Jurkat, Clone E6-1 (cell line): Measurements from ENCODE around the gene TGFB1. TPM values are rescaled to one million over a fixed set of nuclear protein-coding genes. Genes with fewer than 3 reads are reported as not detected.
"Not testable (repeated sequence)": the region's sequence is repeated elsewhere in the genome, so short reads cannot be mapped to it uniquely, and the experiment has no call there.

ENCODE experiments used
- DNase-seq: peaks from one replicate; pipeline ENCODE4 v3.0.0-alpha.2; 2011; ENCODE audit warnings: low read depth, low spot score
- H3K4me3 ChIP-seq: 2 replicates; pipeline ENCODE4 v1.5.1; 2011; ENCODE audit warnings: mild to moderate bottlenecking, low read length, control low read depth, moderate library complexity
- polyA plus RNA-seq: library from polyadenylated mRNA; unstranded; fragments of >200 nt; gene quantifications from one replicate; pipeline ENCODE4 v1.2.1, GENCODE V29; 2012; ENCODE audit warnings: missing spikeins; ENCODE audit not compliant: insufficient read length, insufficient read depth

TGFB1 gene
- 113 TPM for polyA plus RNA-seq

DNA sequence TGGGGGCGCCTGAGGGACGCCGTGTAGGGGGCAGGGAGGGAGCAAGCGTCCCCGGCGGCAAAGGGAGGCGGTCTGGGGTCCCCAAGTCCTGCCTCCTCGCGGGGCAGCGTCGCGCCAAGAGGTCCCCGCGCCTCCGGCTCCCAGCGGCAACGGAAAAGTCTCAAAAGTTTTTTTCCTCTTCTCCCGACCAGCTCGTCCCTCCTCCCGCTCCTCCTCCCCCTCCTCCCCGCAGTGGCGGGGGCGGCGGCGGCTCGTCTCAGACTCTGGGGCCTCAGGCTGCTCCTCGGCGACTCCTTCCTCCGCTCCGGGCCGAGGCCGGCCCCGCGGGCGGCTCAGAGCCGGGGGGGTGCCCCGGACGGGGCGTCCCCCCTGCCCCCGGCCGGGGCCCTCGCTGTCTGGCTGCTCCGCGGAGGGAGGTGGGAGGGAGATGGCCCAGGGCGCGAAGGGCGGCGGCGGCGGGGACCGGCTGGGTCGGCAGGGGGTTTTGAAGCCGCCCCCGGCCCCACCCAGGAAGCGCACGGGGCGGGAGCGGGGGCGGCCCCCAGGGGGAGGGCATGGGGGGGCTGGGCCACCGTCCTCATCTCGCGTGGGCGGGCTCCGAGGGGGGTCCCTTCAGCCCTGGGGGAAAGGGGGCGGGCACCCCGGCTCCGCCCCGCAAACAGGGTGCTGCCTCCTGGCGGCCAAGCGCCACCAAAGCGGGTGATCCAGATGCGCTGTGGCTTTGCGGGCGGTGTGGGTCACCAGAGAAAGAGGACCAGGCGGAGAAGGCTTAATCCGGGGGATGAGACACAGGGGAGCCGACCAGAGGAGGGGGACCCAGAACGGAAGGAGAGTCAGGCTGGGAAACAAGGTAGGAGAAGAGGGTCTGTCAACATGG lies at the start of gene TGFB1:
Gene TGFB1, minus strand, starts transcription at position 457 of the 877 bp plus-strand sequence. CDS start 878 bp downstream, outside the sequence.
- DNase-seq, result peak; percentile 79
- H3K4me3 ChIP-seq, result peak within 1 kb of the TSS; percentile 81

DNA sequence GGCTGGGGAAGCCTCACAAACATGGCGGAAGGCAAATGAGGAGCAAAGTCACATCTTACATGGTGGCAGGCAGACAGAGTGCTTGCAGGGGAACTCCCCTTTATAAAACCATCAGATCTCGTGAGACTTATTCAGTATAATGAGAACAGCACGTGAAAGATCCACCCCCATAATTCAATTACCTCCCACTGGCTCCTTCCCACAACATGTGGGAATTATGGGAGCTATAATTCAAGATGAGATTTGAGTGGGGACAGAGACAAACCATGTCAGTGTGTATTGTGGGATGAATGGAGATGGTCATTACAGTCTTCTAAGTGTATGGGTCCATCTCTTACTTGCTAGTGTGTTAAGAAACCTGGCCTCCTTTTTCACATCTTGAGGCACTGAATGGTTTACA lies 48.3 kb upstream of the TGFB1 start:
- H3K4me3 ChIP-seq, result no peak overlapping the region
- DNase-seq, result no peak

DNA sequence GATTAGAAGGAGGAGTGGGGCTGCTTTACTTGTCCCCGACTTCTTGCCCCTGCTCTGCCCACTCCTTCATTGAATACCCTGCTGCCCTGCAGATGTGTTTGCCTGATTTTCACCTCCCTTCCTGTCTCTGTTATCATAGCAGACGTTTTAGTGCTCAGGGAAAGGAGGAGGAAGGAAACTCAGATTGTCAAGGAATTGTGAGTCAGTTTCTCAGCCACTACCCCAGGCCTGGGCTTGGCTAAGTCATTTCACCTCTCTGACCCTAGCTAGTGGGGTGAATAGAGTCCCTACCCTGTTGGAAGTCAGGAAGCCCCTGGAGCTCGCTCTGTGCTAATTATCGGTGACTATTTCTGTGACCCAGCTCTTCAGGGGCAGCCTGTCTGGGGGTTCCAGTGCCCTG lies 47.8 kb upstream of the TGFB1 start:
- no peak for DNase-seq
- H3K4me3 ChIP-seq, result no peak overlapping the region

DNA sequence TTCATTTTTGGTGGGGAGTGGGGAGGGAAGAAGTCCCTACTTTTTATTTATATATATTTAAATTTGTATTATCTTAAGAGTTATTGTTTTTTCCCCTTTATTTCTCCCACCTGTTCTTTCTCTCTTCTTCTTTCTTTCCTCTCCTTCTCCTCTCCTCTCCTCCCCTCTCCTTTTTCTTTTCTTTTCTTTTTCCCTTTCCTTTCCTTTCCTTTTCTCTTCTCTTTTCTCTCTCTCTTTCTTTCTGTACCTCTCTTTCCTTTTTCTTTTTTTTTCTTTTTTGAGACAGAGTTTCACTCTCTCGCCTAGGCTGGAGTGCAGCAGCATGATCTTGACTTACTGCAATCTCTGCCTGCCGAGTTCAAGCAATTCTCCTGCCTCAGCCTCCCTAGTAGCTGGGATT lies 45.8 kb upstream of the TGFB1 start:
- DNase-seq, result no peak
- H3K4me3 ChIP-seq, result no peak overlapping the region

DNA sequence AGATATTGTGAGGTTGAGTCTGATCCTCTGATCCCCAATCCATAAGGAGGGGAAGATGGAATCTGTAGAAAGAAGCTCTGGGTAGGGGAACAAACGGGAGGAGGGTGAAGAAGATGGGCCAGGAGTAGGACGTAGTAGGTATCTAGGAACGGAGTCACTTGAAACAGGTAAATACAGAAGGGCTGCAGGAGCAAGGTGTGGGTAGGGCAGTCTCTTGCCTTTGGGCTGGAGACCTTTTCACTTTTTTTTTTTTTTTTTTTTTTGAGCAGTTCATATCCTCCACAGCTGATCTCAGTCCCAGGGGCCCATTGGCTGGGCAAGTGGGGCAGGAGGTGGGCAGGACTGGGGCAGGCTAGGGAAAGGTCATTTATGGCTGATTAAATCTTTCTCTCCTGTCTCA lies 45.4 kb upstream of the TGFB1 start:
- no peak for DNase-seq
- H3K4me3 ChIP-seq, result peak overlapping the region; percentile 59

DNA sequence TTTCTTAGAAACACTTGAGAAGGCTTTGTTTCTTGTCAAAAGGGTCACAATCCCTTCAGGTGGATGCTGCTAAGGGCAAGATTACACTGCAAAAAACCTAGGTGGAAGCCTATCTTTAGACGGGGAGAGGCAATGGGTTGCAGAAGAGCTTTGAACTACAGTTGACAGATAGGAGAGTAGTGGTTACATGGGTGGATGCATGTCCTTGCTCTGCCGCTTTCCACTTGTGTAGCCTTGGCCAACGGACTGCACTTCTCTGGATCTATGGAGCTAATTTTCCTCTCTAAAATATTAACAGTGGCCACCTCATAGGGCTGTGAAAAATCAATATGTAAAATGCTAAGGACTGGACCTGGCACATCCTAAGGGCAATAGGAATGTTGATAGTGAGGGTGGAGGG lies 44.9 kb upstream of the TGFB1 start:
- peak overlapping the region; percentile 59 for H3K4me3 ChIP-seq

DNA sequence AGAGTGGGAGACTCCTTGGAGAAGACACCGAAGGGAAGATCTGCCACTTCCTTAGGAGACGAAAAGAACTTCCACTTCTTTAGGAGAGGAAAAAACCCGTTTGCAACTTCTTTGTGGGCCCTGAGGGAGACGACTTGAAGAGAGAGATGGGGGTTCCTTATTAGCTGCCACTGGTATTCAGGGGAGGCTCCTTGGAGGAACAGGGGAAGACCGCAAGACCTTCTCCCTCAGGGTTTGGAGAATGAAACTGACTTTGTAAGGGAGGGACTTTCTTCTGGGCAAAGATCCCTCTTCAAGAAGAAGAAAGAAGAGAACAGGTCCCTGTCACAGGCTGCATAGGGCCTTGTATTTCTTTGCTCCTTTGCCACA lies 44.3 kb upstream of the TGFB1 start:
- no peak for DNase-seq
- H3K4me3 ChIP-seq, result peak overlapping the region; percentile 59

More for the DNA sequence above, 44.9 kb upstream of the TGFB1 start:
- DNase-seq, result no peak

DNA sequence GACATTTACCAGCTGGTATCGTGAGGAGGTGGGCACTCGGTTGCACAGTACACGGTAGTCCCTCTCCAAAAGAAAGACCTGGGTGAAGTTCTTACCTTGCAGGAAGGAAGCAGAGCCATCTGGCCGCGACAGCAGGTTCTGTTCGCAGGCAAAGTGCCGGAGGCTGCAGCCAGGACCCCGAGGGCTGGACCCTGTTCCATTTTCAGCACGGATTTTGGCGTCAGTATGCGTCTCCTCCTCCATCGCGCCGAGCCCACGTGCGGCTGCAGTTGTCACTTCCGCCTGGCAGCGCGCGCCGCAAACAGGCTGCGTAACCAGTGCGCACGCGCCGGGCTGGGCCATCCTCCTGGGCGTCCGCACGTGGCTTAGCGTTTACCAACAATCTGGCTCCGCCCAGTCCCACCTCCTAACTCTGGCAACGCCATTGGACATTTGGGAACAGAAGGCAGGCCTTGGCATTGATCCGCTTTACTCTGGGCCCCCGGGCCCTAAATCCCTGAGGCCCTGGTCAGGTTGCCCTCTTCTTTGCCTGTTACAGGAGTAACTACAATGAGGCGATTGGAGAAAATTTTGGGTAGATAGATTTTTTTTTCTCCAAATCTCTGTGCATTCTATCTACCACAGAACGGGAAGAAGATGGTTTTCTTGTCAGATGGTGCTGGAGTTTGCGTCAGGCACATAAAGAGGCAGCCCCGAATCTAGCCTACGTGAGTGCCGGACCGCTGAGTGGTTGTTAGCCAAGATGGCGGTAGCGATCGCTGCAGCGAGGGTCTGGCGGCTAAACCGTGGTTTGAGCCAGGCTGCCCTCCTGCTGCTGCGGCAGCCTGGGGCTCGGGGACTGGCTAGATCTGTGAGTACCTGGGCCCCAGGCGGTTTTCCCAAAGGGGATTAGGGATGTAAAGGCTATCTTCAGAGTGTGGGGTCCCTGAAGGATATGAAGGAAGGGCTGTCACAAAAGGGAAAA lies 43.6 kb upstream of the TGFB1 start, which contains the start of the genes BCKDHA and EXOSC5:
Gene BCKDHA, plus strand, starts transcription at position 733 of the 964 bp plus-strand sequence. Its CDS starts 10 bp downstream, at position 743.
Gene EXOSC5, minus strand, starts transcription at position 274 of the 964 bp plus-strand sequence. Its CDS starts 31 bp downstream, at position 243.
- H3K4me3 ChIP-seq, result peak within 1 kb of the TSS; percentile 59
- peak; percentile 100 for DNase-seq

DNA sequence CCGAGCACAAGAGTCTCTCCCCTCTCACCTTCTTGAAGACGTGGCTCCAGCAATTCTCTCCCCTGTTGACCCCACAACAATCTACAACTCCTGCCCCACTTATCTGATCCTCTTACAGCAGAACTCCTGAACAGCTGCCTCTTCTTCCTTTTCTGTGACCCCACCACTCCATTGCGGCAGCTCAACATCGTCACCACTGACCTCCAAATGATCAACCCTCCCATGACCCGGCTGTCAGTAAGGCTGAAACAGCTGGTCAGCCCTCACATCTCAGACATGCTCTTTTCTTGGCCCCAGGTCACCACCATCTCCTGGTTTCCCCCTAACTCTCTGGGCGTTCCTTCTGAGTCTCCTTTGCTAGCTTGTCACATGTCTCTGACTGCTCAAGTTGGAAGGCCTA lies 41.6 kb upstream of the TGFB1 start:
- no peak overlapping the region for H3K4me3 ChIP-seq
- no peak for DNase-seq

DNA sequence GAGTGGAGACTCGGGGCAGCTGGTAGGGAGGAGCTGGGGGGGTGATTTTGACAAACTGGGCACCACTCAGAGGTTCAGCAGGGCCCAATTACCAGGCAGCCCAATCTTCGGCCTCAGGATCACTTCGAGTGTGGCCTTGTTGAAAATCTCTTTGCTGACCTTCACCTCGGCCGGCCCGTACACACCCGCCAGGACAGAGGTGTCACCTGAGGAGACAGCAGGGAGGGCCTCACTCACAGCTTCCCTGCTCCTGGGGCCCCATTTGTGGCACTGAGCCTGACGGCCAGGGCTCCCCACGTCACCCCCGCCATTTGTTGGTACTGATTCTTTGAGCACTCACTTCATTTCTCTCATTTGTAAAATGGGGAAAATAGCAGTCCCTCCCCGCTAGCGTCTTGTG lies 39.1 kb upstream of the TGFB1 start:
- no peak overlapping the region for H3K4me3 ChIP-seq
- no peak for DNase-seq

DNA sequence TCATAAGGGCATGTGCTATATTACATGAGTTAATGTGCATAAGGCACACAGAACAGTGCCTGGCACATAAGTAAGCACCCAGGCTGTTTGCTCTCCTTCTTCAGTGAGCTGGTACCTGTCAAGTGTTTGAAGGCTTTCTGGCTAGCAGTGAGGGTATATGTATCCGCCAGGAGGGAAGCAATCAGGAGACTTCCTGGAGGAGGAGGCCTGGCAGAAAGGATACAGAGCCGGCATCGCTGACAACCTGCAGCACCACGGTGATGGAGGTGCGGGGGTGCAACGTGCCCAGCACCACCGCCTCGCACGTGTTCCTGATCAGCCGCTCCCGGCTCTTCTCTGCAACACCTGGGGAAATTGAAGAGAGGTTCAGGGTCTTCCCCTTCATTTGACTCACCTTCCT lies 37.9 kb upstream of the TGFB1 start:
- no peak for DNase-seq
- H3K4me3 ChIP-seq, result no peak overlapping the region

DNA sequence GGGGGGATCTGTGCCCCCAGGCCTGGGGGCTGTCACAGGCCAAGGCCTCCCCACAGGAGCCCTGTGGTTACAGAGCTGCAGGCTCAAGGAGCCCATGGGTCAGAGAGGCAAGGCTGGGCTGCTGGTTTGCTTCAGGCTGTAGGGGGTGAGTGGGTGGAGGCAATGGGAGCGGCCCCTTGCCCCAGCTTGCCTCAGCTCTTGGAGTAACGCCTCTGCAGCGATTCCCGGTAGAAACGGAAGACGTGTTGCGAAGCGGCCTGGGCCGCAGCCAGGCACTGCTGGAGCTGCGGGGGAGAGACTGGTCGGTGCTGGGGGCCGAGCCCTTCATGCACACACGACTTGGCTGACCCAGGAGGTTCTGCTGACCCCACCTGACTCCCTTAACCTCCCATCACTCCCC lies 32.7 kb upstream of the TGFB1 start:
- DNase-seq, result no peak
- H3K4me3 ChIP-seq, result no peak overlapping the region

DNA sequence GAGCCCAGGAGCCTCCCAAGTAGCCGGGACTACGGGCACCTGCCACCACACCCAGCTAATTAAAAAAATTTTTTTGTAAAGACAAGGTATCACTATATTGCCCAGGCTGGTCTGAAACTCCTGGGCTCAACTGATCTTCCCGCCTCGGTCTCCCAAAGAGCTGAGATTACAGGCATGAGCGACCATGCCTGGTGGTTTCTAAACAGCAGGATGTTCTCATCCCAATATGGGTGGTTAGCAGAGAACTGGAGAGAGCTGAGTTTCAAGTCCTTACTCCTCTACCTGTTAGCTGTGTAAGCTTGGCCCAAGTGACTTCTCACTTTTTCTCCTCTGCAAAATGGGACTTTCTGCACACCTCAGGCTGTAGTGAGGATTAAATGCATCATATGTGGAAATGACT lies 30.6 kb upstream of the TGFB1 start:
- DNase-seq, result no peak
- H3K4me3 ChIP-seq, result no peak overlapping the region

DNA sequence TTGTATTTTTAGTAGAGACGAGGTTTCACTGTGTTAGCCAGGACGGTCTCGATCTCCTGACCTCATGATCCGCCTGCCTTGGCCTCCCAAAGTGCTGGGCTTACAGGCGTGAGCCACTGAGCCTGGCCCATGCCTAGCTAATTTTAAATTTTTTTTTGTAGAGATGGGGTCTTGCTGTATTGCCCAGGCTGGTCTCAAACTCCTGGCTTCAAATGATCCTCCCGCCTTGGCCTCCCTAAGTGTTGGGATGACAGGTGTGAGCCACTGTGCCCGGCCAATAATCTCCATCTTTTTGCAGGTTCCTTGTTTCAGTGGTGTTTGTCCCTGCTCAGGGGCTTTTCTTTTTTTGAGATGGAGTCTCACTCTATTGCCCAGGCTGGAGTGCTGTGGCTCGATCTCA lies 27.8 kb upstream of the TGFB1 start:
- not testable (repeated sequence) for DNase-seq, H3K4me3 ChIP-seq

DNA sequence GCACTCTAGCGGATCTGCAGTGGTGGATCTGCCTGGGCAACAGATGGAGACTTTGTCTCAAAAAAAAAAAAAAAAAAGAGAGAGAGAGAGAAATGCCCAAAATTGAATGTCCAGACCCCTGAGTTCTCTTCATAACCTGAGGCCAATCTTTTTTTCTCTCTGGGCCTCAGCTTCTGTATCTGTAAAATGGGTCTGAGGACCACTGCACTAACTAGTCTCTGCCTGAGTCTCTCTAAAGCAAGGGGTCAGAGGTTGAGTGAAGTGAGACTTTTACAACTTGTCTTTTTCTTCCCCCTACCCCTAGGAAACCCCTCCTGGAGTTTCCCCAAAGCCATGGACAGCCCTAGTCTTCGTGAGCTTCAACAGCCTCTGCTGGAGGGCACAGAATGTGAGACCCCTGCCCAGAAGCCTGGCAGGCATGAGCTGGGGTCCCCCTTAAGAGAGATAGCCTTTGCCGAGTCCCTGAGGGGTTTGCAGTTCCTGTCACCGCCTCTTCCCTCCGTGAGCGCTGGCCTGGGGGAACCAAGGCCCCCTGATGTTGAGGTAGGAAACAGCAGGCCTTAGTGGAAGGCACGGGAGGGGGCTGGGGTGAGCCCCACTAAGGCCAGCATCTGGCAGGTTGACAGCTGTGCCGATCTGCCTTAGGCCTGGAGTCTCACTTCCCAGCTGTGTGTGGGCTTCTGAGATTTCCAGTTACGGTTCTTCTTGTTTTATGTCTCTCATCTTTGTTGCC lies 24.4 kb upstream of the TGFB1 start:
- H3K4me3 ChIP-seq, result no peak overlapping the region
- peak; percentile 42 for DNase-seq

DNA sequence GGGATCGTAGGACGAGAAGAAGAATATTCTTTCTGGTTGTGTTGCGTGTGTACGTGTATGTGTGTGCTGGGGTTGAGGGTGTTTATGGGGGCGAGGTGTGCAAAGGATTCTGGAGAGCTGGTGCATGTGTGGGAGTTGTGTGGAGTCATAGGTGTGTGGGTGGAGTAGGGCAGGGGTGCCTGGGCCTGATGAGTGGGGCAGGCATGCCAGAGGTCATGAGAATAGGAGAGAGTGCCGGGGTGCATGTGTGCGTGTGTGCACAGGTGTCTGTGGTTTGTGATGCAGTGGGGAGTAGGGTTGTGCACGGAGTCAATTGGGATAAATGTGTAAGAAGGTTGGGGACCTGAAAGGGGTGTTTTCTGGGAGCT lies 23.3 kb upstream of the TGFB1 start:
- no peak overlapping the region for H3K4me3 ChIP-seq
- DNase-seq, result no peak

DNA sequence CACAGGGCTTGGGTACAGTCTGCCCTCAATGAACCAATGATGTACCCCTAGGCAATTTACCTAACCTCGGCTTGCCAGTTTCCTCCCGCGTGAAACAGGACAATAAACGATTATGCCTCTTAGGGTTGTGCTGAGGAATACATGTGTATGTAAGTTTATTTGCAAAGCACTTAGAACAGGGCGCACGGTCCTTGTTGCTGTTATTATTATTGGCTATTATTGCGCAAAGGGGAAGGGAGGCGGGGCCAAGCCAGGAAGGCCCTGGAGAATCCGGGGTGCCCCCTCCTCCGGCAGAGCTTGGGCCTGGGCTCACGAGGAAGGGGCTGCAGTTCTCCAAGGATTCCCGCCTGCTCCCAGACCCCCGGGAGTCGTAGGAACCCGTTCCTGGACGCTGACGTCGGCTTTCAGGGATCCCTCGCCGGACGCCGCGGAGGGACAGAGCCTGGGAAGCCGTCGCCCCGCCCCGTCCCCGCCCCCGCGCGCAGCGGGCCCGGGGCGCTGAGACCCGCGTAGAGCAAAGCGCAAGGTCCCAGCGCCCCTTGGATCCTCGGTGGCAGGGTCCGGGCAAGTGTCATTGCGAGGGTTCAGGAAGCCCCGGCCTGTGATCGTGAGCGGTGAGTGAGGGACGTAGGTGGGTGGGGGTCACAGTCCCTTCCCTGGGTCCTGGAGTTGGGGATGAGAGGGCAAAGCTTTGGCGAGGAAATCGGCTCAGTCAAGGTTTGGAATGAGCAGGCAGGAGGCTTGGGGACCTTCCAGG lies 22.7 kb upstream of the TGFB1 start, which contains the start of gene TMEM91:
Gene TMEM91, plus strand, starts transcription at position 293 of the 757 bp plus-strand sequence. CDS start 1,777 bp downstream, outside the sequence.
- no peak within 1 kb of the TSS for H3K4me3 ChIP-seq
- DNase-seq, result no peak

DNA sequence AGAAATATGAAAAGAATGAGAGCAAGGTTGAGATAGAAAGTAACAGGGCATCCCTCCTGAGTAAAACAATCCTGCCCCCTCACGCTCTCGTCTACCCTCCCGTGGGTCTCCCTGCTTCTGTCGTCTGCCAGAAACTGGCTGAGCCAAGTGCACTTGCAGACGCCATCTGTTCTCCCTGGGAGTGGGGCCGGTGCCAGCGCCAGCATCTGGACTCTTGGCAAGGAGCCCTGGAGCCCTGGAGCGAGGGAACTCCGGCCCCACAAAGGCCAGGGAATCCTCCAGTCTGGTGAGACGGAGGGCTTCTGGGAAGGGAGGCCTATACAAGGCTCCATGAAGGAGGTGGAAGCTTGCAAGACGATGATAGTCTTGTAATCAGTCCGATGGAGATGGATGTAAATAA lies 20.3 kb upstream of the TGFB1 start:
- no peak for DNase-seq
- H3K4me3 ChIP-seq, result no peak overlapping the region
